ENCODE results near the gene ZBTB7B. TPM values are rescaled to one million over a fixed set of nuclear protein-coding genes. Genes with fewer than 3 reads are reported as not detected.

Gene ZBTB7B
- total and polyA plus RNA-seq, 9 of the 15 experiments (the other 6 are each of a cell fraction or from before 2014, with no cell fraction given): 0.04 to 46.5 (median 15.2) TPM

GRCh38 chr1:155000726-155001424, 1.7 kb upstream of the ZBTB7B start (continued):
- TF ChIP-seq RAD51 (IDR thresholded peaks at IDR 0.05; ENCODE audit: borderline replicate concordance, low read depth) (peak; percentile 56; the same call in 1 of the 2 replicates), ZNF3 (CRISPR knock-in tag; IDR thresholded peaks at IDR 0.05) (no peak), ELF4 (CRISPR knock-in tag; IDR thresholded peaks at IDR 0.05) (no peak; the same call in 1 of the 2 replicates), MIER1 (IDR thresholded peaks at IDR 0.05; ENCODE audit: low read depth) (peak; percentile 55; the same call in 1 of the 2 replicates), PHF20 (IDR thresholded peaks at IDR 0.05; ENCODE audit: partially characterized antibody) (peak; percentile 45), ZNF232 (CRISPR knock-in tag; IDR thresholded peaks at IDR 0.05) (no peak), PTTG1 (tag; IDR thresholded peaks at IDR 0.05; ENCODE audit: low read depth) (no peak), BMI1 (IDR thresholded peaks at IDR 0.05; ENCODE audit: low read length) (no peak), FOXO4 (CRISPR knock-in tag; IDR thresholded peaks at IDR 0.05) (no peak), HSF4 (CRISPR knock-in tag; IDR thresholded peaks at IDR 0.05; ENCODE audit: borderline replicate concordance) (no peak), NFE2 (IDR thresholded peaks at IDR 0.05; ENCODE audit: low read depth) (peak; percentile 89), U2AF1 (optimal IDR thresholded peaks at IDR 0.05; ENCODE audit: low read depth, low read length) (peak; percentile 47), NRF1 (conservative IDR thresholded peaks at IDR 0.05 in 1 of 2, IDR thresholded peaks at IDR 0.05 in 1 of 2) (peak; percentile 85 to 88), FOXK1 (CRISPR knock-in tag; IDR thresholded peaks at IDR 0.05; ENCODE audit: borderline replicate concordance) (no peak), STAT5B (CRISPR knock-in tag; IDR thresholded peaks at IDR 0.05) (no peak), POLR2A (conservative IDR thresholded peaks at IDR 0.05) (peak; percentile 80), MED1 (CRISPR knock-in tag; IDR thresholded peaks at IDR 0.05; ENCODE audit: borderline replicate concordance) (no peak), BRD9 (IDR thresholded peaks at IDR 0.05; ENCODE audit: low read depth, partially characterized antibody) (peak; percentile 98), POLR3G (IDR thresholded peaks at IDR 0.05; ENCODE audit: extremely low read depth, insufficient read length, insufficient replicate concordance) (no peak), ZNF830 (CRISPR knock-in tag; IDR thresholded peaks at IDR 0.05) (peak; percentile 90), ZNF316 (IDR thresholded peaks at IDR 0.05) (peak; percentile 78), TAL1 (IDR thresholded peaks at IDR 0.05) (peak; percentile 6; the same call in 1 of the 2 replicates)
- TF ChIP-seq, protein P1, sequence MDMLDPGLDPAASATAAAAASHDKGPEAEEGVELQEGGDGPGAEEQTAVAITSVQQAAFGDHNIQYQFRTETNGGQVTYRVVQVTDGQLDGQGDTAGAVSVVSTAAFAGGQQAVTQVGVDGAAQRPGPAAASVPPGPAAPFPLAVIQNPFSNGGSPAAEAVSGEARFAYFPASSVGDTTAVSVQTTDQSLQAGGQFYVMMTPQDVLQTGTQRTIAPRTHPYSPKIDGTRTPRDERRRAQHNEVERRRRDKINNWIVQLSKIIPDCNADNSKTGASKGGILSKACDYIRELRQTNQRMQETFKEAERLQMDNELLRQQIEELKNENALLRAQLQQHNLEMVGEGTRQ (CRISPR knock-in tag; IDR thresholded peaks at IDR 0.05): no peak

Measured in K562 (cell line).